GM19372 (cell line): ENCODE results near the gene HDDC3.

Source experiments
- ATAC-seq: cut with Tn5 transposase; IDR thresholded peaks from one replicate; pipeline ENCODE4 v1.9.1; 2021; ENCODE audit warnings: mild to moderate bottlenecking, low read depth, moderate library complexity; ENCODE audit not compliant: unreplicated experiment

HDDC3 gene

GRCh38 chr15:90954712-90955623 lies 22.6 kb upstream of the HDDC3 start, which contains the start of gene RCCD1:
TSS of gene RCCD1 (plus strand) at chr15:90954884. CDS start at chr15:90956735, 1,851 bp downstream.
- peak; percentile 93 for ATAC-seq

- ATAC-seq = no peak
These were observed 21.8 kb upstream of the HDDC3 start for GRCh38 chr15:90953947-90954711.

GRCh38 chr15:90952901-90953677 lies 20.7 kb upstream of the HDDC3 start:
- ATAC-seq = no peak

- ATAC-seq = no peak
These were observed 18.3 kb upstream of the HDDC3 start for GRCh38 chr15:90950676-90951075.

- ATAC-seq = no peak
These were observed 17.8 kb upstream of the HDDC3 start for GRCh38 chr15:90949979-90950675.

- ATAC-seq = no peak
These were observed 16.2 kb upstream of the HDDC3 start for GRCh38 chr15:90948506-90948905.

GRCh38 chr15:90947577-90948357 lies 15.4 kb upstream of the HDDC3 start:
- no peak for ATAC-seq

GRCh38 chr15:90946941-90947576 lies 14.7 kb upstream of the HDDC3 start:
- no peak for ATAC-seq

GRCh38 chr15:90946538-90946937 lies 14.2 kb upstream of the HDDC3 start:
- ATAC-seq = no peak

- no peak for ATAC-seq
These were observed 12.7 kb upstream of the HDDC3 start for GRCh38 chr15:90945091-90945490.

GRCh38 chr15:90942354-90943120 lies 10.2 kb upstream of the HDDC3 start:
- ATAC-seq = no peak

- no peak for ATAC-seq
These were observed 8.7 kb upstream of the HDDC3 start for GRCh38 chr15:90941038-90941437.

- ATAC-seq = no peak
These were observed 7.4 kb upstream of the HDDC3 start for GRCh38 chr15:90939756-90940155.

- ATAC-seq = no peak
These were observed 5.9 kb upstream of the HDDC3 start for GRCh38 chr15:90938261-90938660.

GRCh38 chr15:90936823-90937222 lies 4.5 kb upstream of the HDDC3 start:
- no peak for ATAC-seq

- ATAC-seq = peak; percentile 56
These were observed 2.8 kb upstream of the HDDC3 start, which contains the start of gene UNC45A for GRCh38 chr15:90934949-90935751. TSS of gene UNC45A (plus strand) at chr15:90935285. CDS start at chr15:90935325, 40 bp downstream.

- no peak for ATAC-seq
These were observed 2.1 kb upstream of the HDDC3 start for GRCh38 chr15:90934256-90934948.
